HCT116 (cell line): Measurements from ENCODE around the gene EFNB2.

Experiments
- CEBPB ChIP-seq: IDR thresholded peaks from 2 replicates; pipeline ENCODE4 v1.6.1; 2012; ENCODE audit warnings: low read depth
- CTCF ChIP-seq, 3 experiments: fragments of 200-600 bp in 1 of 3; sonication (generic) in 1 of 3; IDR thresholded peaks in 2 of 3; conservative IDR thresholded peaks in 1 of 3; 2 replicates each; pipeline ENCODE4 v1.5.1; 2012 to 2017; ENCODE audit warnings: low read depth in 2 of 3, low read length in 2 of 3, antibody characterized with exemption in 1 of 3, borderline replicate concordance in 1 of 3, control low read depth in 1 of 3, mild to moderate bottlenecking in 1 of 3, mixed read lengths in 1 of 3, mixed run types in 1 of 3, moderate library complexity in 1 of 3; ENCODE audit not compliant: insufficient read depth in 1 of 3
- EZH2 ChIP-seq: fragments of 200-600 bp; sonication (generic); IDR thresholded peaks from 2 replicates; pipeline ENCODE4 v1.6.1; 2017; ENCODE audit warnings: antibody characterized with exemption, mixed run types
- EZH2phosphoT487 ChIP-seq: fragments of 200-600 bp; IDR thresholded peaks from 2 replicates; pipeline ENCODE4 v1.6.1; 2018; ENCODE audit warnings: antibody characterized with exemption, borderline replicate concordance
- POLR2A ChIP-seq: IDR thresholded peaks from 2 replicates; pipeline ENCODE4 v1.7.0; 2011; ENCODE audit warnings: borderline replicate concordance; ENCODE audit not compliant: insufficient read depth, insufficient read length; ENCODE audit errors: extremely low read depth
- POLR2AphosphoS5 ChIP-seq: IDR thresholded peaks from 2 replicates; pipeline ENCODE4 v1.6.1; 2011; ENCODE audit warnings: mild to moderate bottlenecking, low read depth, low read length, moderate library complexity
- REST ChIP-seq: IDR thresholded peaks from 2 replicates; pipeline ENCODE4 v1.6.1; 2012; ENCODE audit warnings: low read depth
- SIN3A ChIP-seq: IDR thresholded peaks from 2 replicates; pipeline ENCODE4 v1.6.1; 2012; ENCODE audit warnings: low read depth
- SP1 ChIP-seq: IDR thresholded peaks from 2 replicates; pipeline ENCODE4 v1.6.1; 2012; ENCODE audit warnings: low read depth
- SRF ChIP-seq: IDR thresholded peaks from 2 replicates; pipeline ENCODE4 v1.6.1; 2012; ENCODE audit warnings: low read depth
- TCF7L2 ChIP-seq: IDR thresholded peaks from 2 replicates; pipeline ENCODE4 v1.7.0; 2011; ENCODE audit warnings: borderline replicate concordance, inconsistent platforms; ENCODE audit not compliant: insufficient read depth, insufficient read length; ENCODE audit errors: extremely low read depth
- YY1 ChIP-seq: IDR thresholded peaks from 2 replicates; pipeline ENCODE4 v1.6.1; 2011; ENCODE audit warnings: low read length, low read depth, moderate library complexity, mild to moderate bottlenecking; ENCODE audit not compliant: insufficient replicate concordance; ENCODE audit errors: extremely low read depth

- TF ChIP-seq TCF7L2 (no peak), SRF (no peak), CTCF (IDR thresholded peaks at IDR 0.05 in 2 of 3, conservative IDR thresholded peaks at IDR 0.05 in 1 of 3; ENCODE audit: borderline replicate concordance in 1 of 3, insufficient read depth in 1 of 3, low read depth in 2 of 3, low read length in 2 of 3) (no peak), POLR2A (peak; percentile 95), REST (no peak), SP1 (peak; percentile 86), YY1 (no peak), SIN3A (peak; percentile 47; the same call in 1 of the 2 replicates), POLR2AphosphoS5 (peak; percentile 98), EZH2 (no peak), EZH2phosphoT487 (no peak), CEBPB (no peak)
These were observed at the start of gene EFNB2 for GRCh38 chr13:106535552-106536243.
